HEK293 (cell line): ENCODE results near the gene TMEM176A.

Experiments used
- WT1 ChIP-seq: fragments of 450-650 bp; formaldehyde crosslinking; IDR thresholded peaks from 2 replicates; pipeline ENCODE4 v1.5.1; 2016; ENCODE audit warnings: missing biosample characterization, missing genetic modification characterization
- ZNF132 ChIP-seq: fragments of 450-650 bp; formaldehyde crosslinking; IDR thresholded peaks from 2 replicates; pipeline ENCODE4 v1.5.1; 2017; ENCODE audit warnings: missing biosample characterization, missing genetic modification characterization, borderline replicate concordance

DNA sequence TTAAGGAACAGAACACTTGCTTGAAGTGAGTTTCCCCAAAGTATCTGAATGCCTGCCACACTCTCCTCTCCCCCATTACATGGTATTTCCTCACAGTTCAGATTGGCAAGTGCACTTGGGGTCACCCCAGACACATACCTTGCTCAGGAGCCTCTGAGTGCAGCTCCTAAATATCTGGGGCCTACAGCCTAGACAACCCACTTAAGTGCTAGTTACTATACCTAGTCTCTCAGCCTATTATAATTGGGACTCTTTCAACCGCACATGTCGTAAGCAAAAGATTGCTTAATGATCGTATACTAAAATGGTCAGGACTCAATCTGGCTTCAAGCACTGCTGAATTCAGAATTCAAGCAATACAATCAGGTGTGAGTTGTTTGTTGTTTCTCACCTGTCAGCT, 20.3 kb upstream of the TMEM176A start:
- no peak for TF ChIP-seq ZNF132
- TF ChIP-seq WT1 (tag by site-specific recombination): no peak
